ENCODE measurements around the gene CLSTN1. TPM values are rescaled to one million over a fixed set of nuclear protein-coding genes. Genes with fewer than 3 reads are reported as not detected.
A peak's percentile ranks its signal among the peaks of the same experiment; 100 is the strongest.

The CLSTN1 gene
- total RNA-seq, 1 experiment from 2014 or later = 100 TPM

- Histone ChIP-seq H2BK15ac (ENCODE audit: low read depth, low read length) (no peak overlapping the region), H3K9me3 (ENCODE audit: control insufficient read depth, low read depth, low read length) (no peaks in the 10 kb centered on the region), H3K23ac (ENCODE audit: insufficient read length, low read depth, low read length) (no peak overlapping the region), H3K79me2 (ENCODE audit: insufficient read depth, low read length) (no peaks in the 10 kb centered on the region; the same call in 1 of the 2 replicates), H3K14ac (ENCODE audit: insufficient read depth, low read length) (peak overlapping the region; percentile 53; the same call in 1 of the 2 replicates), H3K9ac (ENCODE audit: extremely low read depth, insufficient read length, low read length) (no peak overlapping the region), H4K20me1 (ENCODE audit: control insufficient read depth, insufficient read depth, insufficient read length) (no peaks in the 10 kb centered on the region), H2BK20ac (ENCODE audit: low read depth, low read length, poor library complexity, severe bottlenecking) (no peak overlapping the region), H3T11ph (ENCODE audit: low read length) (no peak overlapping the region), H2AFZ (ENCODE audit: low read length) (no peak overlapping the region), H3K4me1 (ENCODE audit: insufficient read depth, low read length) (peaks cover 8% of the 10 kb centered on the region; the same call in 1 of the 2 replicates), H2BK5ac (ENCODE audit: insufficient read length, low read length) (no peak overlapping the region), H3K79me1 (ENCODE audit: insufficient read depth, low read depth, low read length, poor library complexity, severe bottlenecking) (peaks cover 7% of the 10 kb centered on the region), H3K23me2 (ENCODE audit: insufficient read length, low read depth, low read length, poor library complexity, severe bottlenecking) (peaks cover 3% of the 10 kb centered on the region), H3K56ac (ENCODE audit: insufficient read length, low read depth, low read length) (no peak overlapping the region), H2BK12ac (ENCODE audit: insufficient read length, low read depth, low read length) (no peak overlapping the region), H3K18ac (ENCODE audit: insufficient read length, low read depth, low read length) (no peak overlapping the region), H3K27me3 (ENCODE audit: insufficient read depth, low read length) (no peaks in the 10 kb centered on the region), H4K91ac (ENCODE audit: insufficient read length, low read depth, low read length) (no peak overlapping the region), H2BK120ac (ENCODE audit: low read depth, low read length, poor library complexity, severe bottlenecking) (no peak overlapping the region), H3K27ac (ENCODE audit: insufficient read length, low read depth, low read length) (no peak overlapping the region), H4K5ac (ENCODE audit: insufficient read length, low read depth, low read length) (no peak overlapping the region), H4K8ac (replicated peaks; ENCODE audit: insufficient read length, low read depth, low read length) (no peak overlapping the region), H2AK5ac (ENCODE audit: insufficient read length, low read length) (no peak overlapping the region), H3K4me2 (ENCODE audit: insufficient read depth, insufficient read length, low read length) (no peak overlapping the region), H3K4ac (ENCODE audit: low read depth, low read length) (no peak overlapping the region)
- peaks cover 6% of the 10 kb centered on the region in 2 experiments; a peak in 2 of 5 replicates for H3K9me3 Mint-ChIP-seq
- H3K27me3 Mint-ChIP-seq (ENCODE audit: low read depth) = no peaks in the 10 kb centered on the region
- no peak for TF ChIP-seq CTCF (conservative IDR thresholded peaks at IDR 0.05)
- peaks cover 45 to 64% of the 10 kb centered on the region in 2 experiments for H3K4me1 Mint-ChIP-seq
- WGBS (ENCODE audit: extremely low coverage, insufficient read length, low lambda C conversion rate) = no CpG with 5 or more reads among the region's 2 CpGs
- no peak overlapping the region for H3K4me3 Mint-ChIP-seq
- peaks cover 19 to 40% (median 34%) of the 10 kb centered on the region in 3 experiments; a peak in 6 of 7 replicates for H3K36me3 Mint-ChIP-seq (ENCODE audit: insufficient read depth in 1 of 3, low read depth in 3 of 3)
- DNase-seq = no peak
- H3K27ac Mint-ChIP-seq = peak overlapping the region in 2 of 3 experiments; percentile 57 to 86; a peak in 3 of 7 replicates
These were observed 63.8 kb downstream of the CLSTN1 start for GRCh38 chr1:9759939-9760338.
